Measurements from ENCODE around the gene CD81. TPM values are rescaled to one million over a fixed set of nuclear protein-coding genes. Genes with fewer than 3 reads are reported as not detected.

CD81 gene
- total and polyA plus RNA-seq, 2 experiments from 2014 or later, result 67.6 to 434 TPM

DNA sequence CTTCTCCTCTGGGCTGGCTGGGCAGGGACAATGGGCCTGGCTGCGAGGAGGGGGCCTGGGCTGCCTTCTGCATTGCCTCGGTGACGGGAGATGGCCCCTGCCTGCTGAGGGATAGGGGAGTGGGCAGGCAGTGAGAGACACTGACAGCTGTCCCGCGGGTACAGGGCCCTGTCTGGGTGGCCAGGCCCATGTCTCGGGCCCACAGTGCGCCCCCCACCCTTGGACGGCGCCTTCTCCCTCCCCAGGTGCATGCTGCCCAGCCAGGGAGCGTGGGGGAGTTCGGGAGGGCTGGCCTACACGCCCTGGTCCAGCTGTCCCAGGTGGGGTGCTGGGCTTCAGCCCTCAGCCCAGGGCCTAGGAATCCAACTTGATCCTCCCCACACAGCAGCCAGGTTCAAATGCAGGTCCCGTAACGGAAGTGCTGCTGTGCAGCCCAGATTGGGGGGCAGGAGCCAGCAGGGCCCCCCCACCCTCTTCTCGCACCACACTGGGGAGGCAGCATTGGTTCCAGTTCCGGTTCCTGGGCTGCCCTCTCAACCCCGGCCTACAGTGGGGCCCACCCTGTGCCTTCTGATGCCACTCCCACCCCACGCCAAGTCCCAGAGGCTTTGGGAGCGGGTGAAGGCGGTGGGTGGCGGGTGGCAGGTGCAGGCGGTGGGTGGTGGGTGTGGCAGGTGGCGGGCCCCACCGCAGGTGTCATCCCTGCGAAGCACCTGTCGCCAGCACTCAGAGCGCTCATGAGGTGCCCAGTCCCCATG, 16.2 kb downstream of the CD81 start:
- H3K4me1 ChIP-seq (ENCODE audit: insufficient read depth), result peaks cover 9% of the 10 kb centered on the region
- peaks cover 86% of the 10 kb centered on the region for H3K79me2 ChIP-seq (ENCODE audit: insufficient read depth)
- WGBS, 2 experiments (ENCODE audit: low coverage in 1 of 2, low lambda C conversion rate in 2 of 2, missing lambda C conversion rate in 2 of 2), result 93 to 94% methylated on average over 19 to 22 of the region's 27 CpGs
- no peak overlapping the region for H3K4me3 ChIP-seq
- in situ Hi-C loops (cut with MboI), result no loop called here
- peaks cover 8% of the 10 kb centered on the region for H3F3A ChIP-seq (ENCODE audit: insufficient read depth)
- no peak overlapping the region for H2AFZ ChIP-seq
- peaks cover 8% of the 10 kb centered on the region; the same call in 1 of the 2 replicates for H3K36me3 ChIP-seq (ENCODE audit: low read depth)
- H3K9ac ChIP-seq, result no peak overlapping the region
- H3K9me2 ChIP-seq (ENCODE audit: insufficient read depth), result no peaks in the 10 kb centered on the region
- no peaks in the 10 kb centered on the region for H3K9me3 ChIP-seq (ENCODE audit: low read depth)
- DNase-seq, result no peak
- no peak overlapping the region for H3K4me2 ChIP-seq (ENCODE audit: unreplicated experiment)
- TF ChIP-seq EZH2phosphoT487 (IDR thresholded peaks at IDR 0.05; ENCODE audit: insufficient read depth, low read depth), result no peak
- no peak for TF ChIP-seq EZH2 (IDR thresholded peaks at IDR 0.05; ENCODE audit: insufficient read depth, poor library complexity, severe bottlenecking)
- H4K20me1 ChIP-seq (ENCODE audit: insufficient read depth), result no peaks in the 10 kb centered on the region
- H3K27me3 ChIP-seq (replicated peaks; ENCODE audit: insufficient read depth), result no peaks in the 10 kb centered on the region
- no peak overlapping the region for H3K27ac ChIP-seq

- no peak for TF ChIP-seq EZH2 (IDR thresholded peaks at IDR 0.05; ENCODE audit: insufficient read depth, poor library complexity, severe bottlenecking)
- H3K9me2 ChIP-seq (ENCODE audit: insufficient read depth), result no peaks in the 10 kb centered on the region
- DNase-seq, result no peak
- H2AFZ ChIP-seq, result no peak overlapping the region
- peaks cover 86% of the 10 kb centered on the region for H3K79me2 ChIP-seq (ENCODE audit: insufficient read depth)
- no peaks in the 10 kb centered on the region for H3K9me3 ChIP-seq (ENCODE audit: low read depth)
- no peaks in the 10 kb centered on the region for H3K27me3 ChIP-seq (replicated peaks; ENCODE audit: insufficient read depth)
- 72 to 73% methylated on average over 29 to 33 of the region's 34 CpGs for WGBS, 2 experiments (ENCODE audit: low coverage in 1 of 2, low lambda C conversion rate in 2 of 2, missing lambda C conversion rate in 2 of 2)
- peaks cover 10% of the 10 kb centered on the region; the same call in 1 of the 2 replicates for H3K36me3 ChIP-seq (ENCODE audit: low read depth)
- peaks cover 17% of the 10 kb centered on the region for H3K4me1 ChIP-seq (ENCODE audit: insufficient read depth)
- no peaks in the 10 kb centered on the region for H4K20me1 ChIP-seq (ENCODE audit: insufficient read depth)
- in situ Hi-C loops (cut with MboI), result no loop called here
- no peak overlapping the region for H3K9ac ChIP-seq
- peaks cover 17% of the 10 kb centered on the region for H3F3A ChIP-seq (ENCODE audit: insufficient read depth)
- H3K27ac ChIP-seq, result no peak overlapping the region
- no peak overlapping the region for H3K4me2 ChIP-seq (ENCODE audit: unreplicated experiment)
- H3K4me3 ChIP-seq, result no peak overlapping the region
These were observed 17.1 kb downstream of the CD81 start for GRCh38 chr11:2393941-2394817.

DNA sequence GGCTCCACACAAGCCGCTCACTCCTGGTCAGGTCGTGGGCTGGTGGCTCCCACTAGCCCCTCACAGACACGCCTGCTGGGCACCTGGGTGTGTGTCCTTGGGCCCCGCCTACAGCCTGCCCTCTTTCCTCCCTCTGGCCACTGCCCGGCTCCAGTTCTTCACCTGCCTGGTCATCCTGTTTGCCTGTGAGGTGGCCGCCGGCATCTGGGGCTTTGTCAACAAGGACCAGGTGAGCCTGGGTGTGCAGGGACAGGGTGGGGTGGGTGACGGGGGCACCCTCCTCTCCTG, 17.7 kb downstream of the CD81 start:
- TF ChIP-seq EZH2phosphoT487 (IDR thresholded peaks at IDR 0.05; ENCODE audit: insufficient read depth, low read depth), result no peak
- no peak for TF ChIP-seq EZH2 (IDR thresholded peaks at IDR 0.05; ENCODE audit: insufficient read depth, poor library complexity, severe bottlenecking)
- Histone ChIP-seq H3K9me3 (ENCODE audit: low read depth) (no peaks in the 10 kb centered on the region), H3F3A (ENCODE audit: insufficient read depth) (peaks cover 23% of the 10 kb centered on the region), H3K27ac (no peak overlapping the region), H3K27me3 (replicated peaks; ENCODE audit: insufficient read depth) (no peaks in the 10 kb centered on the region), H3K4me2 (ENCODE audit: unreplicated experiment) (no peak overlapping the region), H3K79me2 (ENCODE audit: insufficient read depth) (peaks cover 83% of the 10 kb centered on the region), H3K4me3 (no peak overlapping the region), H4K20me1 (ENCODE audit: insufficient read depth) (no peaks in the 10 kb centered on the region), H2AFZ (no peak overlapping the region), H3K9ac (no peak overlapping the region), H3K4me1 (ENCODE audit: insufficient read depth) (peaks cover 21% of the 10 kb centered on the region), H3K9me2 (ENCODE audit: insufficient read depth) (no peaks in the 10 kb centered on the region), H3K36me3 (ENCODE audit: low read depth) (peaks cover 10% of the 10 kb centered on the region; the same call in 1 of the 2 replicates)
- WGBS, 2 experiments (ENCODE audit: low coverage in 1 of 2, low lambda C conversion rate in 2 of 2, missing lambda C conversion rate in 2 of 2), result 72 to 85% methylated on average over 8 of the region's 8 CpGs
- in situ Hi-C loops (cut with MboI), result no loop called here
- no peak for DNase-seq

DNA sequence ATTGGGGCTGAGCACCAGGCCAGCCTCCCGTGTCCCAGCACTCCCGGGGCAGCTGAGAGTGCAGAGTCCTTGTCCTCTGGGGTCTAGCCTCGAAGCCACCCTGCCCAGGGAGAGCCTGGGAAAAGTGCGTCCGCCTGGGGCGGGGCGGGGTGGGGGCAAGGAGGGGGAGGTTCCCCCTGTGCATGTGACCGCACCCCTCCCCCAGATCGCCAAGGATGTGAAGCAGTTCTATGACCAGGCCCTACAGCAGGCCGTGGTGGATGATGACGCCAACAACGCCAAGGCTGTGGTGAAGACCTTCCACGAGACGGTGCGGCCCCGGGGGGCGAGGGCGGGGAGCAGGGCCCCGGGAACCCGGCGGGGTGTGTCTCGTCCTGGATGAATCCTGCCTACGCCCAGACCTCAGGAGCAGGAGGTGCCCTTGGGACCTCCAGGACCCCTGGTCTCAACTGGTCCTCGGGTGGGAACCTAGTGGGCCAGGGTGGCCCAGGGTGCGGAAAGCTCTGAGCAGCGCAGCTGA, 18.2 kb downstream of the CD81 start:
- no peak for TF ChIP-seq EZH2phosphoT487 (IDR thresholded peaks at IDR 0.05; ENCODE audit: insufficient read depth, low read depth)
- TF ChIP-seq EZH2 (IDR thresholded peaks at IDR 0.05; ENCODE audit: insufficient read depth, poor library complexity, severe bottlenecking), result no peak
- H3K9ac ChIP-seq, result no peak overlapping the region
- H3K4me2 ChIP-seq (ENCODE audit: unreplicated experiment), result no peak overlapping the region
- no peaks in the 10 kb centered on the region for H3K27me3 ChIP-seq (replicated peaks; ENCODE audit: insufficient read depth)
- H3F3A ChIP-seq (ENCODE audit: insufficient read depth), result peaks cover 24% of the 10 kb centered on the region
- peaks cover 10% of the 10 kb centered on the region; the same call in 1 of the 2 replicates for H3K36me3 ChIP-seq (ENCODE audit: low read depth)
- in situ Hi-C loops (cut with MboI), result no loop called here
- no peaks in the 10 kb centered on the region for H4K20me1 ChIP-seq (ENCODE audit: insufficient read depth)
- no peak overlapping the region for H3K4me3 ChIP-seq
- peaks cover 20% of the 10 kb centered on the region for H3K4me1 ChIP-seq (ENCODE audit: insufficient read depth)
- no peak overlapping the region for H2AFZ ChIP-seq
- no peaks in the 10 kb centered on the region for H3K9me3 ChIP-seq (ENCODE audit: low read depth)
- DNase-seq, result no peak
- no peak overlapping the region for H3K27ac ChIP-seq
- H3K9me2 ChIP-seq (ENCODE audit: insufficient read depth), result no peaks in the 10 kb centered on the region
- H3K79me2 ChIP-seq (ENCODE audit: insufficient read depth), result peaks cover 78% of the 10 kb centered on the region
- 82 to 88% methylated on average over 17 to 25 of the region's 26 CpGs for WGBS, 2 experiments (ENCODE audit: low coverage in 1 of 2, low lambda C conversion rate in 2 of 2, missing lambda C conversion rate in 2 of 2)
